ENCODE measurements around the gene ANKRD13A. TPM values are rescaled to one million over a fixed set of nuclear protein-coding genes. Genes with fewer than 3 reads are reported as not detected.
A peak's percentile ranks its signal among the peaks of the same experiment; 100 is the strongest.

The ANKRD13A gene
- polyA plus RNA-seq (2011; rRNA removed) (219 and 268 TPM in 2 replicates), polyA minus RNA-seq (2011; rRNA and poly(A)+ RNA removed) (139 and 230 TPM in 2 replicates)

DNA sequence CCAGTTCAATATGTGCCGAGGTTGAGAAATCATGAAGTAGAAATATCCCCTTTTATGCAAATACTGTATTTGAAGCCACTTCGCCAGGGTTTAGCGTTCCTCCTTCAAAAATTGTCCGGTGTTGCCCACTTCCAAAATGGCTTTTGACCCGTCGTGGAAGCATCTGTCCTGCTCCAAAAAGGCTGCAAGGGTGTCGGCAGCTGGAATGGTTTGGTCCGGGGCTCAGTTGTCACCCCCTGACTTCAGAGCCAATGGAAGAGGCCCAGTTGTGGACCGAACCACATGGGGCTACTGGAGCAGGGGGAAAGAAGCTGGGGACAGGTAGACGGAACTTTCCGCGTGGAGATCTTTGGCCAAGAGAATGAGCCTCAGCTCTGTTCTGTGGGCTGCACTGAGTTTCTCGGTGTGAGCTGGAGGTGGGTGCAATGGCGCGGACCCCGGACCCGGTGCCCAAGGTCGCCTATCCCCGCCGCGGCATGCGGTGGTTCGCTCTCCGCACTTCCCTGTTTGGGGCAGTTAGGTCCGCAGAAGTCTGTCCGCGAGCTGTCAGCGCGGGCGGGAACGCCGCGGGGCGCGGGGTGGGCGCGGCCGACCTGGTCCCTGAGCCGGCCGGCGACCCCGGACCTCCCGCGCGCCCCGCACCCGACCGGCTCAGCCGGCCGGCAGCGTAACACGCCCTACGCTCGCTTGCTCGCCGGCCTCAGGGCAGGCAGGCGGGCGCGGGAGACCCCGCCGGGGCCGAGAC, at the start of gene ANKRD13A:
ANKRD13A (plus strand) TSS at position 527 of the 745 bp plus-strand sequence. CDS start 259 bp downstream, outside the sequence.
- H3K36me3 ChIP-seq (ENCODE audit: control insufficient read depth, insufficient read depth, low read length), result peaks cover 7% of the 10 kb centered on the region
- TF ChIP-seq, protein P1, sequence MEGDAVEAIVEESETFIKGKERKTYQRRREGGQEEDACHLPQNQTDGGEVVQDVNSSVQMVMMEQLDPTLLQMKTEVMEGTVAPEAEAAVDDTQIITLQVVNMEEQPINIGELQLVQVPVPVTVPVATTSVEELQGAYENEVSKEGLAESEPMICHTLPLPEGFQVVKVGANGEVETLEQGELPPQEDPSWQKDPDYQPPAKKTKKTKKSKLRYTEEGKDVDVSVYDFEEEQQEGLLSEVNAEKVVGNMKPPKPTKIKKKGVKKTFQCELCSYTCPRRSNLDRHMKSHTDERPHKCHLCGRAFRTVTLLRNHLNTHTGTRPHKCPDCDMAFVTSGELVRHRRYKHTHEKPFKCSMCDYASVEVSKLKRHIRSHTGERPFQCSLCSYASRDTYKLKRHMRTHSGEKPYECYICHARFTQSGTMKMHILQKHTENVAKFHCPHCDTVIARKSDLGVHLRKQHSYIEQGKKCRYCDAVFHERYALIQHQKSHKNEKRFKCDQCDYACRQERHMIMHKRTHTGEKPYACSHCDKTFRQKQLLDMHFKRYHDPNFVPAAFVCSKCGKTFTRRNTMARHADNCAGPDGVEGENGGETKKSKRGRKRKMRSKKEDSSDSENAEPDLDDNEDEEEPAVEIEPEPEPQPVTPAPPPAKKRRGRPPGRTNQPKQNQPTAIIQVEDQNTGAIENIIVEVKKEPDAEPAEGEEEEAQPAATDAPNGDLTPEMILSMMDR (IDR thresholded peaks at IDR 0.05; ENCODE audit: insufficient read depth, low read depth, low read length), result no peak
- ChIA-PET POLR2A (interaction anchor here (0.9 to 1.1 kb wide), 2 partner anchors 24 to 25 kb away, joined by 3 to 4 read pairs; no protein-coding TSS in a partner anchor), CTCF (interaction anchor here (1.4 kb wide), 1 partner anchor 42 kb away, joined by 3 read pairs; no protein-coding TSS in a partner anchor)
- peak within 1 kb of the TSS; percentile 87 for H3K4me3 ChIP-seq (ENCODE audit: low read depth, low read length)
- H3K27me3 ChIP-seq (ENCODE audit: control insufficient read depth, insufficient read depth, low read length), result no peaks in the 10 kb centered on the region
- peak; percentile 53 for DNase-seq (ENCODE audit: low read depth)

DNA sequence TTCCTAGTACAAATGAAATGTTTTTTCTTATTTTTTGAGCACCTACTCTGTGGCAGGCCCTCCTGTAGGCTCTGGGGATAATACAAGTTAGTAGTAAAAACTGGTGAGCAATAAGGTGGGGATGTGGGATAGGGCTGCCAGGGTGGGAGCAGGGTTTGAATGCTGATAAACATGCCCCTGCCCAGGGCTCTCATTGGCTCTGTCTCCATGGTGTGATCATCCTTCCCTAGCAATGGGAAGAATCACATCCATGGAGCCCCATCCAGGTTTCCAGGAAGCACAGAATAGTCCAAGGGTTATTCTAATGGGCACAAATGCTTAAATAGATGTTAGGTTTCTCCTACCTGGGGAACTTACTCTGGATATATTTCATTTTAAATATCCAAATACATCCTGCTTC, 48.6 kb upstream of the ANKRD13A start:
- H3K4me3 ChIP-seq (ENCODE audit: low read depth, low read length), result no peak overlapping the region
- TF ChIP-seq, protein P1 (IDR thresholded peaks at IDR 0.05; ENCODE audit: insufficient read depth, low read depth, low read length), result no peak
- CTCF ChIA-PET, result interaction anchor here (1.4 to 1.8 kb wide), 2 partner anchors 9 to 39 kb away, joined by 4 read pairs; no protein-coding TSS in a partner anchor
- no peak for DNase-seq (ENCODE audit: low read depth)
- H3K36me3 ChIP-seq (ENCODE audit: control insufficient read depth, insufficient read depth, low read length), result peaks cover 8% of the 10 kb centered on the region
- no peaks in the 10 kb centered on the region for H3K27me3 ChIP-seq (ENCODE audit: control insufficient read depth, insufficient read depth, low read length)
- POLR2A ChIA-PET, result interaction anchor here (0.6 to 0.8 kb wide), 2 partner anchors 17 to 329 kb away, joined by 3 read pairs; no protein-coding TSS in a partner anchor

DNA sequence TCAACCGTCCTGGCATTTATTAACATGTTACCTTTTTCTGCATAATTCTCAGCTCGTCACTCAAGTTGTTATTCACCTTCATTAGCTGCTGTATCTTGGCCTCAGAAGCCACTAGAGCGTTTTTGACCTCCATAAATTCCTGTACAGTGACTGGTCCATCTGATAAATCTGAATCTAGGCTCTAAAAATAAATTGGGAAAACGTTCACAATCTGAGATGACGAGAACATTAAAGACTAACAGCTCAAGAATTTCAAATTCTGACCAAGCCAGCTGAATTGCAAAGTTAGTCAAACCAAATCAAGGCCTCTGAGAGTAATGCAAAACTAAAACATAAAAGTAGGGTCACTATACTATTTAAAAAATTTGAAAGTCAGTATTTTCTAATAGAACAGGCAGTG, 48.1 kb upstream of the ANKRD13A start:
- ChIA-PET CTCF (interaction anchor here (1.4 to 1.8 kb wide), 2 partner anchors 10 to 38 kb away, joined by 4 read pairs; no protein-coding TSS in a partner anchor), POLR2A (interaction anchor here (0.6 to 0.8 kb wide), 2 partner anchors 18 to 329 kb away, joined by 3 read pairs; no protein-coding TSS in a partner anchor)
- DNase-seq (ENCODE audit: low read depth), result peak; percentile 89
- H3K36me3 ChIP-seq (ENCODE audit: control insufficient read depth, insufficient read depth, low read length), result peaks cover 8% of the 10 kb centered on the region
- TF ChIP-seq, protein P1 (IDR thresholded peaks at IDR 0.05; ENCODE audit: insufficient read depth, low read depth, low read length), result no peak
- H3K27me3 ChIP-seq (ENCODE audit: control insufficient read depth, insufficient read depth, low read length), result no peaks in the 10 kb centered on the region
- no peak overlapping the region for H3K4me3 ChIP-seq (ENCODE audit: low read depth, low read length)

DNA sequence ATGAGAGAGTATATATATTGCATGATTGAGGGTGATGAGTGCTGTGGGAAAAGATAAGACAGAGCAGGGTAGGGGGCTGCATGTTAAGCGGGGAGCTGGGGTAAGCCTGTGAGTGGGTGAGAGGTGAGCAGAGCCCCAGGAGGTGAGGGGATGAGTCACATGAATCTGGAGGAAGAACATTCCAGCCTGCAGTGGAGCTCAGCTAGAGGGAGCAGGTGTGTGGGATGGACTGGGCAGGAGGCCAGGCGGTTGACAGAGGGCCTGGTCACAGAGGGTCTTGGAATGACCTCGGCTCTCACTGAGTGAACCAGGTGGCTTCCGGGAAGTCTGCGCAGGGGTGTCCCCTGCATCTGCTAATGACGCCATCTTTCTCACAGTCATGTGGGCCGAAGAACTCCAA, 47.5 kb upstream of the ANKRD13A start:
- Histone ChIP-seq H3K27me3 (ENCODE audit: control insufficient read depth, insufficient read depth, low read length) (no peaks in the 10 kb centered on the region), H3K4me3 (ENCODE audit: low read depth, low read length) (no peak overlapping the region), H3K36me3 (ENCODE audit: control insufficient read depth, insufficient read depth, low read length) (peaks cover 8% of the 10 kb centered on the region)
- DNase-seq (ENCODE audit: low read depth), result no peak
- ChIA-PET POLR2A (no interaction called here), CTCF (interaction anchor here (0.9 to 1.4 kb wide), 2 partner anchors 38 to 65 kb away, joined by 3 to 4 read pairs; no protein-coding TSS in a partner anchor)
- TF ChIP-seq, protein P1 (IDR thresholded peaks at IDR 0.05; ENCODE audit: insufficient read depth, low read depth, low read length), result peak; percentile 20; the same call in 1 of the 2 replicates

Measured in BJ (cell line).